Erythroblast (primary cell): ENCODE measurements around the gene ABCD1.

Experiments used
- GATA1 ChIP-seq: IDR thresholded peaks from 2 replicates; pipeline ENCODE4 v1.6.1; 2011; ENCODE audit warnings: low read depth, mild to moderate bottlenecking, control low read depth, low read length, moderate library complexity
- POLR2A ChIP-seq: IDR thresholded peaks from 2 replicates; pipeline ENCODE4 v1.6.1; 2011; ENCODE audit warnings: mild to moderate bottlenecking, low read length

GRCh38 chrX:153728095-153728494 lies 3.4 kb downstream of the ABCD1 start:
- no peak for TF ChIP-seq POLR2A
- no peak for TF ChIP-seq GATA1
